ENCODE data around the gene ERAP2.

DNA sequence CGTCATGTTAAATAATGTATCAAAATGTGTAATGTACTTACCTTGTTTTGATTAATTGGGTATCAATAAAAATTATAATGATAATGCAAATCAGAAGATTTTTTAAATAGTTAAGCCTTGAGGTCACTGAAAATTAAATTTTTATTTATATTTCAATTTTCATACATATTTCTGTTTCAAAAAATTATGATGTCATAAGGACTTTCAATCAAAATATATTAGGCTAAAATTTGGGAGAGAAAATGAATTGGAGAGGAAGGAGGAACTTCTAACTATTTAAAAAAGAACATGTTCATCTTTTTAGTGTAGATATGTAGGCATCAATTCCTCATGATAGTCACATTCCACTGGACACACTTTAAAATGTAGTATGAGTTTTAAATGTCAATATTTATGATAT lies 39.5 kb upstream of the ERAP2 start:
- TF ChIP-seq POLR2A (IDR thresholded peaks at IDR 0.05; ENCODE audit: low read length) (no peak), GATA1 (IDR thresholded peaks at IDR 0.05; ENCODE audit: low read depth, low read length) (no peak)
